GM19395 (cell line): ENCODE measurements around the gene NCBP2.
A peak's percentile ranks its signal among the peaks of the same experiment; 100 is the strongest.
"Not testable (repeated sequence)": the region's sequence is repeated elsewhere in the genome, so short reads cannot be mapped to it uniquely, and the experiment has no call there.

Source experiments
- ATAC-seq: cut with Tn5 transposase; IDR thresholded peaks from one replicate; pipeline ENCODE4 v1.9.1; 2021; ENCODE audit warnings: mild to moderate bottlenecking, moderate library complexity; ENCODE audit not compliant: unreplicated experiment

The NCBP2 gene

GRCh38 chr3:196968233-196969133 lies 26.2 kb upstream of the NCBP2 start, which contains the start of gene PIGZ:
Gene PIGZ, minus strand, starts transcription at chr3:196968833. Its CDS starts 16,802 bp downstream, at chr3:196952031.
- ATAC-seq = peak; percentile 64

GRCh38 chr3:196967412-196968232 lies 25.3 kb upstream of the NCBP2 start:
- no peak for ATAC-seq

GRCh38 chr3:196966526-196967401 lies 24.4 kb upstream of the NCBP2 start:
- no peak for ATAC-seq

DNA sequence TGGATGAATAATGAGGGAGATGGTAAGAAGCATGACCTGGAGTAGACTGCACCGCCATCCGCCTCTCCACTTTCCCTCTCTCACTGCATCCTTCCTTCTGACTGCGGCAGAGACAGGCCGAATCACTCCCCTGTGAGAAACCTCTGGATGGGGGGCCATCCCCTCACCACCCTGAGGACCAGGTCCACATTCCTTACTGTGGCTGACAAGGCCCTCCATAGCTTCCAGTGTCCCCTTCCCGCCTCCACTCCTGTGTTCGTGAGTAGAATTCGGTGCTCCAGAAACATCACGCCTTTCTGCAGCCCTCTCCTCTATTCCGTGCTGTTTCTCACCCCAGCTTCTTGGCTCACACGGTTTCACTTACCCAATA lies 23.5 kb upstream of the NCBP2 start:
- ATAC-seq = no peak

DNA sequence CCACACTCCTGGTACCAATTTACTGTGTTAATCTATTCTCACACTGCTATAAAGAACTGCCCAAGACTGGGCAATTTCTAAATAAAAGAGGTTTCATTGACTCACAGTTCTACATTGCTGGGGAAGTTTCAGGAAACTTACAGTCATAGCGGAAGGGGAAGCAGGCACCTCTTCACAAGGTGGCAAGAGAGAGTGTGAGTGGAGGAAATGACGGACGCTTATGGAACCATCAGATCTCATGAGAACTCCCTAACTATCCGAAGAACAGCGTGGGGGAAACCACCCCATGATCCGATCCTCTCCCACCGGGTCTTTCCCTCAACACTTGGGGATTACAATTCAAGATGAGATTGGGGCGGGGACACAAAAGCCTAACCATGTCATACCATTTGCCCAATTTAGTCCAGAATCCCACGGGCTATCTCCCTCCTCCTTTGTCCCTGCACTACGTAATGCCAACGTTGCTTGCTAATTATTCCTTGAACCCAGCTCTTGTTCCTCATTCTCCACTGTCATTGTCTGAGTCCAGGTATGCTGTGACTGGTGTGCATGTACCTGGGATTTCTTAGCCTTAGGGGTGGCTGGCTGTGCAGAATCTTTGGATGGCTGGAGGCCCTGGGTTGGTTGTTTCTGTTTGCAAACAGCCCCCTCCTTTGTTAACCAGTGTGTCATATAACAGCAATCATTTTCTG lies 22.9 kb upstream of the NCBP2 start:
- no peak for ATAC-seq

DNA sequence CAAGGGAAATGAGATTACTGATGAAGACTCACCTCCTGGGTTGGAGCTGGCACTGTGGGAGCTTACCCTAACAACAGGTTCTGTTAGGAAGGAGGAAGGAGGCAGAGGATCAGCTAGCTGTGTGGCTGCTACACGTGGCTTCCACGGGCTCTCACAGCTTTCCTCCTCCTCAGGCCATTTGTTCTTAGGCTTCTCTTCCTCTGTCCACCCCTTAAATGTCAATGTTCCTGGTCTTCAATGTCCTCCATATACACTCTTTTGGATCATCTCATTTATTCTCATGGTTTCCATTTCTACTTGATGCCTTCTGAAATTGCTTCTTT lies 21.3 kb upstream of the NCBP2 start:
- ATAC-seq = no peak

DNA sequence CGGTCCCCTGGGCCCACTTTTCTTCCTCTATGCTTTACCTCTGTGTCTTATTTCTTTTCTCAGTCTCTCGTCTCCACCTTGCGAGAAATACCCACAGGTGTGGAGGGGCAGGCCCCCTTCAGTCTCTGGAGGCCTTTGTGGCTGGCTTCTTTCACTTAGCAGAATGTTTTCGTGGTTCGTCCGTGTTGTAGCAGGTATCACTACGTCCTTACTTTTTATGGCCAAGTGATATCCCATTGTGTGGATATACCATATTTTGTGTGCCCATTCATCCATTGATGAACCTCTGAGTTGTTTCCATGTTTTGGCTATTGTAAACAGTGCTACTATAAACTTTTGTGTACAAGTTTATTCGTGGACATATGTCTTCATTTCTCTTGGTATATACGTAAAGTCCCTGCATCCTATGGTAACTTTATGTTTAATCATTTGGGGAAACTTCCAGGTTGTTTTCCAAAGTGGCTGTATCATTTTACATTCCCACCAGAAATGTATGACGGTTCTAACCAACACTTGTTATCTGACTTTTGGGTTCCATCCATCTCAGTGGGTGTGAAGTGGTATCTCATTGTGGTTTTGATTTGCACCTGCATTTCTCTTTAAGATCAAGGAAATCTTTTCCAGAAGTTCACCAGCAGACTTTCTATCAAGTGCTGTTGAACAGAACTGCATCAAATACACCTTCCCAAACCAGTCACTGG lies 20.8 kb upstream of the NCBP2 start:
- no peak for ATAC-seq

DNA sequence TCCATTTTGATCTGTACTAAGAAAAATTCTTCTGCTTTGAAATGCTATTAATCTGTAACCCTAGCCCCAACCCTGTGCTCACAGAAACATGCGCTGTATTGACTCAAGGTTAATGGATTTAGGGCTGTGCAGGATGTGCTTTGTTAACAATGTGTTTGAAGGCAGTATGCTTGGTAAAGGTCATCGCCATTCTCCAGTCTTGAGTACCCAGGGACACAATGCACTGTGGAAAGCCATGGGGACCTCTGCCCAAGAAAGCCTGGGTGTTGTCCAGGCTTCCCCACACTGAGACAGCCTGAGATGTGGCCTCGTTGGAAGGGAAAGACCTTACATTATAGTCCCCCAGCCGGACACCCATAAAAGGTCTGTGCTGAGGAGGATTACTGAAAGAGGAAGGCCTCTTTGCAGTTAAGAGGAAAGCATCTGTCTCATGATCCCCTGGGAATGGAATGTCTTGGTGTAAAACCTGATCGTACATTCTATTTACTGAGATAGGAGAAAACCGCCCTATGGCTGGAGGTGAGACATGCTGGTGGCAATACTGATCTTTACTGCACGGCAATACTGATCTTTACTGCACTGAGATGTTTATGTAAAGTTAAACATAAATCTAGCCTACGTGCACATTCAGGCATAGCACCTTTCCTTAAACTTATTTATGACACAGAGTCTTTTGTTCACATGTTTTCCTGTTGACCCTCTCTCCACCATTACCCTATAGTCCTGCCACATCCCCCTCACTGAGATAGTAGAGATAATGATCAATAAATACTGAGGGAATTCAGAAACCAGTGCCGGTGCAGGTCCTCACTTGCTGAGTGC lies 20.0 kb upstream of the NCBP2 start:
- no peak for ATAC-seq

- no peak for ATAC-seq
These were observed 12.5 kb upstream of the NCBP2 start for GRCh38 chr3:196954832-196955231.

GRCh38 chr3:196951371-196951770 lies 9.0 kb upstream of the NCBP2 start:
- no peak for ATAC-seq

DNA sequence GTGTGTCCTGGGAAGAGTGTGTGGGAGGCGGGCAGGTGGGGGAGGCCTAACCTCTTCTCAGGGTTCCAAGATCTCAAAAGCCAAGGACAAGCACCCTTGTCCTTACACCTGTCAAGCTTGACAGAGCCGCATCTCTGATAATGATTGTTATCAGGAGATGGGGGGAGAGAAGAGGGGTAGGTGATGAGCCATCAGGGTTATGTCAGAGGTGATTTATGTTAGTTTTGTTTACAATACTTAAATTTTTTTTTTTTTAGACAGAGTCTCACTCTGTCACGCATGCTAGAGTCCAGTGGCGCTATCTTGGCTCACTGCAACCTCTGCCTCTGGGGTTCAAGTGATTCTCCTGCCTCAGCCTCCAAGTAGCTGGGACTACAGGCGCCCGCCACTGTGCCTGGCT lies 7.4 kb upstream of the NCBP2 start:
- ATAC-seq = no peak

DNA sequence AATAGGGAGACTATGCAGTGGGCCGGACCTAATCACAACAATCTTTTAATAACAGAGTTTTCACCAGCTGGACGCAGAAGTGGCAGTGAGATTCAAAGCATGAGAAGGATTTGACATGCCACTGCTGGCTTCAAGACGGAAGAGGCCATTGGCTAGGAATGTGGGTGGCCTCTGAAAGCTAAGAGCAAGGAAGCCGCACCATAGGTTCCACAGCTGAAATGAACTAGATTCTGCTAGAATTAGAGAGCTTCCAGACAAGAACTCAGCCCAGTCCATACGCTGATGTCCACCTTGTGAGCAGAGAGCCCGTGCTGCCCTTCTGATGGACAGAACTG lies 6.9 kb upstream of the NCBP2 start:
- no peak for ATAC-seq

DNA sequence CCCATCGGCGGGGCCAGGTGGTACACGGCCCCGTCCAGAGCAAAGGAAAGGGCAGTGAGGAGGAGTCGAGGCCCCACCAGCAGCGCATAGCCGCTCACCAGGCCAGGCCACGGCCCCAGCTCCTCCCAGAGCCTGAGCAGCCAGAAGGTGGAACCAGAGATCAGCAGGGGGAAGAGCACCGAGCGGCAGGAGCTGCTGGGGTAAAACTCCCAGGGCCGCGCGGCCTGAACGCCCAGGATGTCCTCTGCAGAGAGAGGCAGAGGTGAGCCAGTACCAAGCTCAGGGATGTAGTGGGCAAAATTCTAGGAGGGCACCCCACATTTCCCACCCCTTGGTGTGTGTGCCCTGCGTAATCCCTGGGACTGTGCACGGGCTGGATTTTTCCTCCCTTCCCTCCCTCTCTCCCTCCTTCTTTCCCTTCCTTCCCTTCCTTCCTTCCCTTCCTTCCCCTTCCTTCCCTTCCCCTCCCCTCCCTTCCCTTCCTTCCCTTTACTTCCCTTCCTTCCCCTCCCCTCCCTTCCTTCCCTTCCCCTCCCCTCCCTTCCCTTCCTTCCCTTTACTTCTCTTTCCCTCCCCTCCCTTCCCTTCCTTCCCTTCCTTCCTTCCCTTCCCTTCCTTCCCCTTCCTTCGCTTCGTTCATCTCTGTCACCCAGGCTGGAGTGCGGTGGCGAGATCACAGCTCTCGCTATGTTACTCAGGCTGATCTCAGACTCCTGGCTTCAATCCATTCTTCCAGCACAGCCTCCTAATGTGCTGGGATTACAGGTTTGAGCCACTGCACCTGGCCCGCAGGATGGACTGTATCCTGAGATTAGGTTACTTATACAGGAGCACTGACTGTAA lies 6.3 kb upstream of the NCBP2 start:
- ATAC-seq = no peak

DNA sequence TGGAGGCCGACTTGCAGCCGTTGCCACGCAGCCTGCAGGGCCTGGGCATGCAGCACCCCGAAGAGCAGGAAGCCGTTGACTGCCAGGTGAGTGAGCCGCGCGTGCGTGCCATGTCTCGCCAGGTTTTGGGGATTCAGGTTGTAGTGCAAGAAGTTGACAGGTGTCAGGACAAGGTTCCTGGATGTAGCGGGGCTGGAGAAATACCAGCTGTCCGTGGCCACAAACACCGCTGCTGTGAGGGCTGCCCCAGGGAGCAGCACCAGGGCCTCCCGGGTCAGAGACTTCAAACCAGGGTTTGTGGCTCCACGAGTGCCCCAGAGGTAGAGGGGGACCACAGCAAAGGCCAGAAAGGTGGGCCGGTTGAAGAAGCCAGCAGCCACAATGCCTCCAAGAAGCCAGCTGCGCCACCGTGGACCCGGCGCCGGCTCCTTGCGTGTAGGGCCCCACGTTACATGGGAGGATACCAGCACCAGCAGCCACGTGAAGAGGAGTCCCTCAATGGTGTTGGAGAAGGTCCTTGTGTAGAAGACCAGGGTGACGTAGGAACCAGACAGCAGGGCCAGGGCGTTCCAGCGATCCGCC lies 5.6 kb upstream of the NCBP2 start:
- no peak for ATAC-seq

GRCh38 chr3:196947136-196947859 lies 5.0 kb upstream of the NCBP2 start:
- ATAC-seq = no peak

- ATAC-seq = not testable (repeated sequence)
These were observed 1.9 kb upstream of the NCBP2 start for GRCh38 chr3:196944037-196944790.

DNA sequence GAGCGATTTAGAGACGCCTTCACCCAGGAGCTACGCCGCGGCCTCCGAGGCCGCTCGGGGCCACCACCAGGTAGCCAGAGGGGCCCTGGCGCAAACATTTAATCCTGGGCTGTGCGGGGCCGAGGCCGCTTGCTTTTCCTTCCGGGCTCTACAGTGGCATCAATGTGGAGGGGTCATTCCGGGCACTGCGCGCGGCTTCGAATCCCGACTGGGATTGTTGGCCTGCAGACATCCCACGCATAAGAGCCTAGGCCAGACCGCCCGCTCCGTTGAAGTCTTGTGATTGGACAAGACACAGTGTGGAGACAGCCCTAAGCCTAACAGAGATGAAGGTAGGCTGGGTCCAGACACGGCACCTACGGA lies 568 bp upstream of the NCBP2 start:
- ATAC-seq = peak; percentile 19
